Activated CD4-positive, alpha-beta T cell treated with anti-CD3 and anti-CD28 coated beads, Interleukin-2, Interleukin-6, amounts not matched to agents 100 ng/mL and 50 ng/mL, durations not matched to agents 16 hours and 8 hours (primary cell): Measurements from ENCODE around the gene CTDSPL.

ENCODE experiments used
- DNase-seq: peaks from one replicate; pipeline ENCODE4 v3.0.0-alpha.2; 2020

The CTDSPL gene

GRCh38 chr3:38005076-38006020 is 143.7 kb downstream of the CTDSPL start:
- no peak for DNase-seq

- DNase-seq: no peak
Observed at GRCh38 chr3:38006031-38006430, 144.4 kb downstream of the CTDSPL start.

- DNase-seq: no peak
Observed at GRCh38 chr3:38006445-38006995, 144.8 kb downstream of the CTDSPL start.

- no peak for DNase-seq
Observed at GRCh38 chr3:38007754-38008090, 146.0 kb downstream of the CTDSPL start.

- no peak for DNase-seq
Observed at GRCh38 chr3:38008191-38008701, 146.6 kb downstream of the CTDSPL start.

- DNase-seq: no peak
Observed at GRCh38 chr3:38008971-38009580, 147.4 kb downstream of the CTDSPL start.

GRCh38 chr3:38009807-38010591 is 148.3 kb downstream of the CTDSPL start:
- DNase-seq: no peak

- DNase-seq: no peak
Observed at GRCh38 chr3:38011111-38011510, 149.4 kb downstream of the CTDSPL start.

- DNase-seq: no peak
Observed at GRCh38 chr3:38015485-38015884, 153.8 kb downstream of the CTDSPL start.

GRCh38 chr3:38015984-38016383 is 154.3 kb downstream of the CTDSPL start:
- DNase-seq: no peak

- DNase-seq: no peak
Observed at GRCh38 chr3:38016410-38016809, 154.7 kb downstream of the CTDSPL start.

- DNase-seq: no peak
Observed at GRCh38 chr3:38016847-38017444, 155.3 kb downstream of the CTDSPL start.

- DNase-seq: no peak
Observed at GRCh38 chr3:38017445-38018295, 156.0 kb downstream of the CTDSPL start.

- no peak for DNase-seq
Observed at GRCh38 chr3:38018296-38019266, 156.9 kb downstream of the CTDSPL start.

- no peak for DNase-seq
Observed at GRCh38 chr3:38019658-38020341, 158.1 kb downstream of the CTDSPL start.

- DNase-seq: no peak
Observed at GRCh38 chr3:38020342-38020726, 158.7 kb downstream of the CTDSPL start.

GRCh38 chr3:38021196-38021595 is 159.5 kb downstream of the CTDSPL start:
- DNase-seq: no peak

GRCh38 chr3:38022301-38022700 is 160.6 kb downstream of the CTDSPL start:
- DNase-seq: no peak

GRCh38 chr3:38022896-38023709 is 161.4 kb downstream of the CTDSPL start:
- DNase-seq: no peak
